Measurements from ENCODE around the gene YRDC. TPM values are rescaled to one million over a fixed set of nuclear protein-coding genes. Genes with fewer than 3 reads are reported as not detected.

The YRDC gene
- total RNA-seq, 6 donors from 2014 or later, result 4.2 to 22.2 (median 13.3) TPM

- Histone ChIP-seq H3K9me3 (no peaks in the 10 kb centered on the region), H3K4me1 (peaks cover 18 to 36% (median 29%) of the 10 kb centered on the region in 4 donors), H3K36me3 (peaks cover 0 to 17% (median 5%) of the 10 kb centered on the region in 4 donors), H3K27me3 (no peaks in the 10 kb centered on the region), H3K4me3 (no peak overlapping the region), H3K27ac (peak overlapping the region in 1 of 4 donors; percentile 74)
- 90 to 92% methylated on average over 5 of the region's 5 CpGs for WGBS, 2 donors
- ATAC-seq (ENCODE audit: low FRiP score in 2 of 2), result no peak
- DNase-seq, result no peak
- TF ChIP-seq POLR2AphosphoS5 (IDR thresholded peaks at IDR 0.05), result no peak
- no peak for TF ChIP-seq CTCF (IDR thresholded peaks at IDR 0.05)
- TF ChIP-seq EP300 (IDR thresholded peaks at IDR 0.05), result no peak
- TF ChIP-seq POLR2A (IDR thresholded peaks at IDR 0.05), result no peak
These were observed 37.1 kb upstream of the YRDC start for GRCh38 chr1:37845049-37845646.

GRCh38 chr1:37844536-37844935, 36.5 kb upstream of the YRDC start:
- H3K27ac ChIP-seq, result no peak overlapping the region
- peaks cover 0 to 23% (median 10%) of the 10 kb centered on the region in 4 donors for H3K36me3 ChIP-seq
- DNase-seq (no peak), ATAC-seq (ENCODE audit: low FRiP score in 2 of 2) (no peak)
- no peak for TF ChIP-seq CTCF (IDR thresholded peaks at IDR 0.05)
- no peak for TF ChIP-seq POLR2AphosphoS5 (IDR thresholded peaks at IDR 0.05)
- no peak for TF ChIP-seq EP300 (IDR thresholded peaks at IDR 0.05)
- TF ChIP-seq POLR2A (IDR thresholded peaks at IDR 0.05), result no peak
- H3K27me3 ChIP-seq, result no peaks in the 10 kb centered on the region
- H3K4me3 ChIP-seq, result no peak overlapping the region
- peaks cover 18 to 32% (median 28%) of the 10 kb centered on the region in 4 donors for H3K4me1 ChIP-seq
- H3K9me3 ChIP-seq, result no peaks in the 10 kb centered on the region

- WGBS, 2 donors, result 86 to 93% methylated on average over 3 of the region's 3 CpGs
- TF ChIP-seq POLR2AphosphoS5 (IDR thresholded peaks at IDR 0.05) (no peak), CTCF (IDR thresholded peaks at IDR 0.05) (no peak), EP300 (IDR thresholded peaks at IDR 0.05) (no peak), POLR2A (IDR thresholded peaks at IDR 0.05) (no peak)
- Histone ChIP-seq H3K36me3 (peaks cover 10 to 45% (median 33%) of the 10 kb centered on the region in 4 donors), H3K27ac (no peak overlapping the region), H3K4me1 (peaks cover 13 to 20% (median 15%) of the 10 kb centered on the region in 4 donors), H3K9me3 (no peaks in the 10 kb centered on the region), H3K4me3 (no peak overlapping the region), H3K27me3 (no peaks in the 10 kb centered on the region)
- ATAC-seq (ENCODE audit: low FRiP score in 2 of 2) (no peak), DNase-seq (no peak)
These were observed 33.6 kb upstream of the YRDC start for GRCh38 chr1:37841652-37842051.

GRCh38 chr1:37840711-37841110, 32.7 kb upstream of the YRDC start:
- H3K4me3 ChIP-seq, result no peak overlapping the region
- no peak for ATAC-seq (ENCODE audit: low FRiP score in 2 of 2)
- peaks cover 10 to 53% (median 35%) of the 10 kb centered on the region in 4 donors for H3K36me3 ChIP-seq
- H3K4me1 ChIP-seq, result peaks cover 4 to 11% (median 9%) of the 10 kb centered on the region in 4 donors
- H3K27me3 ChIP-seq, result no peaks in the 10 kb centered on the region
- no peak for TF ChIP-seq EP300 (IDR thresholded peaks at IDR 0.05)
- TF ChIP-seq POLR2AphosphoS5 (IDR thresholded peaks at IDR 0.05), result no peak
- TF ChIP-seq CTCF (IDR thresholded peaks at IDR 0.05), result no peak
- no peak for TF ChIP-seq POLR2A (IDR thresholded peaks at IDR 0.05)
- no peaks in the 10 kb centered on the region for H3K9me3 ChIP-seq
- 77 to 86% methylated on average over 1 of the region's 1 CpG for WGBS, 2 donors
- H3K27ac ChIP-seq, result no peak overlapping the region
- DNase-seq, result no peak

GRCh38 chr1:37839676-37840075, 31.7 kb upstream of the YRDC start:
- H3K36me3 ChIP-seq, result peaks cover 18 to 64% (median 44%) of the 10 kb centered on the region in 4 donors
- H3K4me1 ChIP-seq, result peaks cover 4 to 10% (median 9%) of the 10 kb centered on the region in 4 donors
- H3K27ac ChIP-seq, result no peak overlapping the region
- H3K9me3 ChIP-seq, result no peaks in the 10 kb centered on the region
- ATAC-seq (ENCODE audit: low FRiP score in 2 of 2), result no peak
- WGBS, 2 donors, result 94 to 96% methylated on average over 9 to 10 of the region's 10 CpGs
- DNase-seq, result no peak
- H3K4me3 ChIP-seq, result no peak overlapping the region
- TF ChIP-seq POLR2A (IDR thresholded peaks at IDR 0.05) (no peak), CTCF (IDR thresholded peaks at IDR 0.05) (no peak), POLR2AphosphoS5 (IDR thresholded peaks at IDR 0.05) (no peak), EP300 (IDR thresholded peaks at IDR 0.05) (no peak)
- H3K27me3 ChIP-seq, result no peaks in the 10 kb centered on the region
